ENCODE data around the gene NDUFAF8. TPM values are rescaled to one million over a fixed set of nuclear protein-coding genes. Genes with fewer than 3 reads are reported as not detected.

Gene NDUFAF8
- total RNA-seq, 1 experiment from 2014 or later = 129 TPM

- Histone ChIP-seq H3K9me3 (replicated peaks) (no peaks in the 10 kb centered on the region), H3K4me1 (peaks cover 7% of the 10 kb centered on the region; the same call in 1 of the 2 replicates), H3K27me3 (no peaks in the 10 kb centered on the region), H3K27ac (no peak overlapping the region), H3K36me3 (peaks cover 15% of the 10 kb centered on the region), H3K4me3 (no peak overlapping the region)
- no peak for DNase-seq
Measured at GRCh38 chr17:81235822-81236740, 3.0 kb upstream of the NDUFAF8 start.

- H3K4me1 ChIP-seq = peaks cover 7% of the 10 kb centered on the region; the same call in 1 of the 2 replicates
- H3K9me3 ChIP-seq (replicated peaks) = no peaks in the 10 kb centered on the region
- no peaks in the 10 kb centered on the region for H3K27me3 ChIP-seq
- H3K4me3 ChIP-seq = no peak overlapping the region
- DNase-seq = no peak
- no peak overlapping the region for H3K27ac ChIP-seq
- H3K36me3 ChIP-seq = peaks cover 13% of the 10 kb centered on the region
Measured at GRCh38 chr17:81236784-81237183, 2.3 kb upstream of the NDUFAF8 start.

GRCh38 chr17:81237591-81238489 lies 1.3 kb upstream of the NDUFAF8 start:
- DNase-seq = no peak
- H3K27me3 ChIP-seq = no peaks in the 10 kb centered on the region
- no peak overlapping the region for H3K27ac ChIP-seq
- peaks cover 12% of the 10 kb centered on the region for H3K36me3 ChIP-seq
- peaks cover 7% of the 10 kb centered on the region; the same call in 1 of the 2 replicates for H3K4me1 ChIP-seq
- H3K4me3 ChIP-seq = peak overlapping the region; percentile 91
- H3K9me3 ChIP-seq (replicated peaks) = no peaks in the 10 kb centered on the region

- Histone ChIP-seq H3K27ac (peak overlapping the region; percentile 34), H3K9me3 (replicated peaks) (no peaks in the 10 kb centered on the region)
- no peak for DNase-seq
Measured at GRCh38 chr17:81238490-81238814, 666 bp upstream of the NDUFAF8 start.

GRCh38 chr17:81239714-81240555 lies 817 bp downstream of the NDUFAF8 start:
- no peak for DNase-seq
- peaks cover 7% of the 10 kb centered on the region; the same call in 1 of the 2 replicates for H3K4me1 ChIP-seq

More at GRCh38 chr17:81238490-81238814, 666 bp upstream of the NDUFAF8 start:
- H3K4me3 ChIP-seq = peak overlapping the region; percentile 91
- H3K36me3 ChIP-seq = peaks cover 10% of the 10 kb centered on the region
- peaks cover 7% of the 10 kb centered on the region; the same call in 1 of the 2 replicates for H3K4me1 ChIP-seq
- no peaks in the 10 kb centered on the region for H3K27me3 ChIP-seq

GRCh38 chr17:81240761-81241160 lies 1.6 kb downstream of the NDUFAF8 start:
- no peak for DNase-seq
- peaks cover 10% of the 10 kb centered on the region for H3K36me3 ChIP-seq

More at GRCh38 chr17:81239714-81240555, 817 bp downstream of the NDUFAF8 start:
- Histone ChIP-seq H3K27ac (peak overlapping the region; percentile 53), H3K36me3 (peaks cover 10% of the 10 kb centered on the region), H3K9me3 (replicated peaks) (no peaks in the 10 kb centered on the region), H3K4me3 (peak overlapping the region; percentile 91), H3K27me3 (no peaks in the 10 kb centered on the region)

GRCh38 chr17:81241203-81241602 lies 2.1 kb downstream of the NDUFAF8 start:
- no peak overlapping the region for H3K27ac ChIP-seq

More at GRCh38 chr17:81240761-81241160, 1.6 kb downstream of the NDUFAF8 start:
- no peak overlapping the region for H3K27ac ChIP-seq
- H3K9me3 ChIP-seq (replicated peaks) = no peaks in the 10 kb centered on the region
- no peaks in the 10 kb centered on the region for H3K27me3 ChIP-seq
- H3K4me1 ChIP-seq = peaks cover 7% of the 10 kb centered on the region; the same call in 1 of the 2 replicates
- no peak overlapping the region for H3K4me3 ChIP-seq

GRCh38 chr17:81241648-81242420 lies 2.7 kb downstream of the NDUFAF8 start:
- H3K9me3 ChIP-seq (replicated peaks) = no peaks in the 10 kb centered on the region
- H3K36me3 ChIP-seq = peaks cover 10% of the 10 kb centered on the region
- H3K4me3 ChIP-seq = no peak overlapping the region
- no peaks in the 10 kb centered on the region for H3K27me3 ChIP-seq
- H3K27ac ChIP-seq = no peak overlapping the region
- peaks cover 7% of the 10 kb centered on the region; the same call in 1 of the 2 replicates for H3K4me1 ChIP-seq
- peak; percentile 83 to 92 for DNase-seq

More at GRCh38 chr17:81241203-81241602, 2.1 kb downstream of the NDUFAF8 start:
- no peaks in the 10 kb centered on the region for H3K27me3 ChIP-seq
- peak in 1 of 2 experiments; percentile 41 for DNase-seq
- H3K36me3 ChIP-seq = peaks cover 10% of the 10 kb centered on the region
- peaks cover 7% of the 10 kb centered on the region; the same call in 1 of the 2 replicates for H3K4me1 ChIP-seq
- H3K4me3 ChIP-seq = no peak overlapping the region
- H3K9me3 ChIP-seq (replicated peaks) = no peaks in the 10 kb centered on the region

- Histone ChIP-seq H3K27ac (no peak overlapping the region), H3K9me3 (replicated peaks) (no peaks in the 10 kb centered on the region), H3K4me1 (peaks cover 5% of the 10 kb centered on the region; the same call in 1 of the 2 replicates), H3K27me3 (no peaks in the 10 kb centered on the region), H3K36me3 (peaks cover 10% of the 10 kb centered on the region), H3K4me3 (no peak overlapping the region)
- DNase-seq = no peak
Measured at GRCh38 chr17:81242421-81243332, 3.6 kb downstream of the NDUFAF8 start.

- H3K36me3 ChIP-seq = peaks cover 10% of the 10 kb centered on the region
- DNase-seq = no peak
- H3K4me3 ChIP-seq = no peak overlapping the region
- H3K9me3 ChIP-seq (replicated peaks) = no peaks in the 10 kb centered on the region
- no peaks in the 10 kb centered on the region for H3K27me3 ChIP-seq
- H3K4me1 ChIP-seq = no peaks in the 10 kb centered on the region; the same call in 1 of the 2 replicates
- no peak overlapping the region for H3K27ac ChIP-seq
Measured at GRCh38 chr17:81243333-81243664, 4.2 kb downstream of the NDUFAF8 start.

GRCh38 chr17:81244358-81245023 lies 5.4 kb downstream of the NDUFAF8 start:
- Histone ChIP-seq H3K27me3 (no peaks in the 10 kb centered on the region), H3K36me3 (peaks cover 10% of the 10 kb centered on the region), H3K9me3 (replicated peaks) (no peaks in the 10 kb centered on the region), H3K27ac (no peak overlapping the region), H3K4me3 (no peak overlapping the region), H3K4me1 (no peaks in the 10 kb centered on the region; the same call in 1 of the 2 replicates)
- no peak for DNase-seq

GRCh38 chr17:81245024-81245664 lies 6.0 kb downstream of the NDUFAF8 start:
- Histone ChIP-seq H3K4me1 (no peaks in the 10 kb centered on the region; the same call in 1 of the 2 replicates), H3K36me3 (peaks cover 10% of the 10 kb centered on the region), H3K9me3 (replicated peaks) (no peaks in the 10 kb centered on the region), H3K27me3 (no peaks in the 10 kb centered on the region), H3K27ac (no peak overlapping the region), H3K4me3 (no peak overlapping the region)
- no peak for DNase-seq

Measured in SJCRH30 (cell line).